Neural cell (in vitro differentiated cells): Measurements from ENCODE around the gene DDX25. TPM values are rescaled to one million over a fixed set of nuclear protein-coding genes. Genes with fewer than 3 reads are reported as not detected.

Experiments used
- H2AFZ ChIP-seq: fragments of 200-600, 300-800 bp; sonication (generic), shearing (Covaris generic); 2 replicates; pipeline ENCODE4 v1.6.0; 2014; ENCODE audit warnings: low read depth, mild to moderate bottlenecking, antibody characterized with exemption, low read length, moderate library complexity
- H3F3A ChIP-seq: fragments of 200-600 bp; shearing (Covaris generic); 2 replicates; pipeline ENCODE4 v1.6.1; 2016; ENCODE audit warnings: mild to moderate bottlenecking, moderate library complexity, mixed read lengths, antibody characterized with exemption, low read length; ENCODE audit not compliant: insufficient read depth, poor library complexity, severe bottlenecking
- H3K27ac ChIP-seq: fragments of 200-600, 300-800 bp; sonication (generic), shearing (Covaris generic); 2 replicates; pipeline ENCODE4 v1.5.1; 2014; ENCODE audit warnings: mild to moderate bottlenecking, low read length, moderate library complexity
- H3K27me3 ChIP-seq: fragments of 300-800, 200-600 bp; sonication (generic), shearing (Covaris generic); 2 replicates; pipeline ENCODE4 v1.6.0; 2014; ENCODE audit warnings: mild to moderate bottlenecking, low read depth, low read length, moderate library complexity; ENCODE audit not compliant: insufficient read depth
- H3K36me3 ChIP-seq: fragments of 300-800, 200-600 bp; sonication (generic), shearing (Covaris generic); 2 replicates; pipeline ENCODE4 v1.5.1; 2014; ENCODE audit warnings: mild to moderate bottlenecking, antibody characterized with exemption, low read length, moderate library complexity; ENCODE audit not compliant: insufficient read depth
- H3K4me2 ChIP-seq: fragments of 300-800, 200-600 bp; sonication (generic), shearing (Covaris generic); 2 replicates; pipeline ENCODE4 v1.6.0; 2014; ENCODE audit warnings: mild to moderate bottlenecking, low read length
- H3K4me3 ChIP-seq: fragments of 300-800, 200-600 bp; sonication (generic), shearing (Covaris generic); 2 replicates; pipeline ENCODE4 v1.5.1; 2014; ENCODE audit warnings: mild to moderate bottlenecking, low read length, moderate library complexity
- H3K79me2 ChIP-seq: fragments of 200-600 bp; shearing (Covaris generic); replicated peaks from 2 replicates; pipeline ENCODE4 v1.6.0; 2014; ENCODE audit warnings: mild to moderate bottlenecking, low read length, moderate library complexity; ENCODE audit not compliant: insufficient read depth
- H3K9ac ChIP-seq: fragments of 300-800, 200-600 bp; sonication (generic), shearing (Covaris generic); 2 replicates; pipeline ENCODE4 v1.6.1; 2016; ENCODE audit warnings: mild to moderate bottlenecking, low read length, mixed read lengths
- H3K9me2 ChIP-seq: fragments of 200-600 bp; shearing (Covaris generic); 2 replicates; pipeline ENCODE4 v1.6.1; 2016; ENCODE audit warnings: mild to moderate bottlenecking, low read length, mixed read lengths; ENCODE audit not compliant: insufficient read depth
- H3K9me3 ChIP-seq: fragments of 200-600, 300-800 bp; sonication (generic), shearing (Covaris generic); 2 replicates; pipeline ENCODE4 v1.6.1; 2016; ENCODE audit warnings: mild to moderate bottlenecking, mixed run types, low read length, moderate library complexity, mixed read lengths
- H4K20me1 ChIP-seq: fragments of 200-600 bp; shearing (Covaris generic); 2 replicates; pipeline ENCODE4 v1.6.1; 2016; ENCODE audit warnings: mild to moderate bottlenecking, mixed run types; ENCODE audit not compliant: insufficient read depth
- EP300 ChIP-seq: fragments of 450-650 bp; conservative IDR thresholded peaks from 2 replicates; pipeline ENCODE4 v1.6.1; 2014; ENCODE audit warnings: antibody characterized with exemption, mild to moderate bottlenecking, moderate library complexity; ENCODE audit not compliant: poor library complexity, severe bottlenecking
- polyA plus RNA-seq: library from polyadenylated mRNA; depleted of rRNA; stranded (reverse); fragments of >200 nt; gene quantifications from 2 replicates; pipeline ENCODE4 v1.2.3, GENCODE V29; 2014

Gene DDX25
- polyA plus RNA-seq, 1 donor from 2014 or later, result 66.4 TPM

- TF ChIP-seq EP300, result no peak
- no peaks in the 10 kb centered on the region for H3K9me3 ChIP-seq
- H3K4me3 ChIP-seq, result no peak overlapping the region
- no peak overlapping the region for H3K9ac ChIP-seq
- no peaks in the 10 kb centered on the region for H3K27me3 ChIP-seq
- H2AFZ ChIP-seq, result no peak overlapping the region
- no peak overlapping the region for H3K4me2 ChIP-seq
- peaks cover 13% of the 10 kb centered on the region for H3K36me3 ChIP-seq
- H3K27ac ChIP-seq, result no peak overlapping the region
- no peaks in the 10 kb centered on the region for H4K20me1 ChIP-seq
- no peaks in the 10 kb centered on the region for H3K79me2 ChIP-seq
- no peaks in the 10 kb centered on the region for H3K9me2 ChIP-seq
- no peaks in the 10 kb centered on the region for H3F3A ChIP-seq
Observed at GRCh38 chr11:125978181-125978716, 73.9 kb downstream of the DDX25 start.

Other genes with a start within 250 kb of the DDX25 start
- gene ACRV1, start 223.7 kb upstream of the DDX25 start, polyA plus RNA-seq, result 0.52 TPM in 1 of 2 replicates, not detected in the other
- gene PATE1, start 158.2 kb upstream of the DDX25 start, polyA plus RNA-seq, result not detected in 2 replicates
- gene PATE2, start 125.7 kb upstream of the DDX25 start, polyA plus RNA-seq, result not detected in 2 replicates
- not detected in 2 replicates for gene PATE3, start 116.4 kb upstream of the DDX25 start, polyA plus RNA-seq
- not detected in 2 replicates for gene PATE4, start 71.2 kb upstream of the DDX25 start, polyA plus RNA-seq
- gene HYLS1, start 16.8 kb upstream of the DDX25 start, polyA plus RNA-seq, result 4.6 and 6.0 TPM in 2 replicates
- 15.5 and 20.5 TPM in 2 replicates for gene PUS3, start 1.3 kb upstream of the DDX25 start, polyA plus RNA-seq
- gene VSIG10L2, start 41.5 kb downstream of the DDX25 start, polyA plus RNA-seq, result 0.08 TPM in 1 of 2 replicates, not detected in the other
- gene CDON, start 158.4 kb downstream of the DDX25 start, polyA plus RNA-seq, result 44.1 and 45.7 TPM in 2 replicates